ENCODE measurements around the gene SH3BP2.

GRCh38 chr4:2753436-2753835, 39.4 kb upstream of the SH3BP2 start:
- TF ChIP-seq, protein P1, sequence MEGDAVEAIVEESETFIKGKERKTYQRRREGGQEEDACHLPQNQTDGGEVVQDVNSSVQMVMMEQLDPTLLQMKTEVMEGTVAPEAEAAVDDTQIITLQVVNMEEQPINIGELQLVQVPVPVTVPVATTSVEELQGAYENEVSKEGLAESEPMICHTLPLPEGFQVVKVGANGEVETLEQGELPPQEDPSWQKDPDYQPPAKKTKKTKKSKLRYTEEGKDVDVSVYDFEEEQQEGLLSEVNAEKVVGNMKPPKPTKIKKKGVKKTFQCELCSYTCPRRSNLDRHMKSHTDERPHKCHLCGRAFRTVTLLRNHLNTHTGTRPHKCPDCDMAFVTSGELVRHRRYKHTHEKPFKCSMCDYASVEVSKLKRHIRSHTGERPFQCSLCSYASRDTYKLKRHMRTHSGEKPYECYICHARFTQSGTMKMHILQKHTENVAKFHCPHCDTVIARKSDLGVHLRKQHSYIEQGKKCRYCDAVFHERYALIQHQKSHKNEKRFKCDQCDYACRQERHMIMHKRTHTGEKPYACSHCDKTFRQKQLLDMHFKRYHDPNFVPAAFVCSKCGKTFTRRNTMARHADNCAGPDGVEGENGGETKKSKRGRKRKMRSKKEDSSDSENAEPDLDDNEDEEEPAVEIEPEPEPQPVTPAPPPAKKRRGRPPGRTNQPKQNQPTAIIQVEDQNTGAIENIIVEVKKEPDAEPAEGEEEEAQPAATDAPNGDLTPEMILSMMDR (IDR thresholded peaks at IDR 0.05; ENCODE audit: low read depth, low read length, poor library complexity, severe bottlenecking) = no peak
- TF ChIP-seq EZH2phosphoT487 (IDR thresholded peaks at IDR 0.05; ENCODE audit: borderline replicate concordance, low read length) = no peak

All from DOHH2 (cell line).